ENCODE data around the gene DNM3. TPM values are rescaled to one million over a fixed set of nuclear protein-coding genes. Genes with fewer than 3 reads are reported as not detected.

The DNM3 gene
- total RNA-seq, 1 experiment from 2014 or later, result 0.71 TPM

DNA sequence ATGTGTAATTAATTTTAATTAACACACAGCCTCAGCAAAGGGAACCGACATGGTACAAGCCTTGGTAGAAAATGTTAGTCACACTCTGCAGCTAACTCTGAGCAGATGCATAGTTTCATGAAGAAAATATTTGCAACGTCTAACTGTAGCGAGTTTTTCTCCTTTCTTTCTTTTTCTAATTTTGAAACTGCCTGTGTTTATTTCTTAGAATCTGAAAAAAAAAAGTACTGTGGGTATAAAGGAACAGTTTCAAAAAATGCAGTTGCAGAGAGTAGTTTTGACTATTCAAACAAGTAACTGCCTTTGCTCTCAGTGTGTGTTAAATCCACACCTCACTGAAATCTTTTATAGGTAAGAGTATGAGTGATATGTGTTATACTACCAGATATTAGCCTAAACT is 429.3 kb downstream of the DNM3 start:
- no peak overlapping the region for H3K4me3 ChIP-seq (ENCODE audit: low read depth, low read length, poor library complexity, severe bottlenecking)
- BruUV-seq (replicated peaks), result no TSS peak
- no peaks in the 10 kb centered on the region for H3K4me1 ChIP-seq (ENCODE audit: insufficient read depth, low read length, poor library complexity, severe bottlenecking)
- H3K27me3 ChIP-seq (replicated peaks; ENCODE audit: insufficient read depth, low read depth, low read length, poor library complexity), result no peaks in the 10 kb centered on the region
- ChIA-PET POLR2A (ENCODE audit: low non-redundant PET) (no interaction called here), CTCF (interaction anchor here (0.6 kb wide), 1 partner anchor 584 kb away, joined by 4 read pairs; no protein-coding TSS in a partner anchor)
- H3K36me3 ChIP-seq (ENCODE audit: insufficient read depth, low read length, poor library complexity, severe bottlenecking), result no peaks in the 10 kb centered on the region
- intact Hi-C loops (cut with micrococcal nuclease; ENCODE audit: unreplicated experiment), result no loop called here
- no peak for DNase-seq (ENCODE audit: low spot score)
- H3K27ac ChIP-seq (ENCODE audit: low read depth, low read length, poor library complexity, severe bottlenecking), result no peak overlapping the region
- H3K9me3 ChIP-seq (ENCODE audit: low read depth, low read length, poor library complexity, severe bottlenecking), result no peaks in the 10 kb centered on the region
- TF ChIP-seq EZH2 (IDR thresholded peaks at IDR 0.05; ENCODE audit: borderline replicate concordance, low read depth, low read length, poor library complexity, severe bottlenecking) (no peak), CTCF (conservative IDR thresholded peaks at IDR 0.05; ENCODE audit: low read depth, low read length) (no peak)

- ChIA-PET CTCF (no interaction called here), POLR2A (ENCODE audit: low non-redundant PET) (no interaction called here)
- intact Hi-C loops (cut with micrococcal nuclease; ENCODE audit: unreplicated experiment), result no loop called here
- TF ChIP-seq CTCF (conservative IDR thresholded peaks at IDR 0.05; ENCODE audit: low read depth, low read length) (no peak), EZH2 (IDR thresholded peaks at IDR 0.05; ENCODE audit: borderline replicate concordance, low read depth, low read length, poor library complexity, severe bottlenecking) (no peak)
- no peak overlapping the region for H3K4me3 ChIP-seq (ENCODE audit: low read depth, low read length, poor library complexity, severe bottlenecking)
- H3K27me3 ChIP-seq (replicated peaks; ENCODE audit: insufficient read depth, low read depth, low read length, poor library complexity), result no peaks in the 10 kb centered on the region
- BruUV-seq (replicated peaks), result no TSS peak
- no peaks in the 10 kb centered on the region for H3K9me3 ChIP-seq (ENCODE audit: low read depth, low read length, poor library complexity, severe bottlenecking)
- H3K27ac ChIP-seq (ENCODE audit: low read depth, low read length, poor library complexity, severe bottlenecking), result no peak overlapping the region
- no peaks in the 10 kb centered on the region for H3K4me1 ChIP-seq (ENCODE audit: insufficient read depth, low read length, poor library complexity, severe bottlenecking)
- no peaks in the 10 kb centered on the region for H3K36me3 ChIP-seq (ENCODE audit: insufficient read depth, low read length, poor library complexity, severe bottlenecking)
- no peak for DNase-seq (ENCODE audit: low spot score)
Observed at GRCh38 chr1:172272087-172272486, 430.8 kb downstream of the DNM3 start.

GRCh38 chr1:172273647-172274396 is 432.5 kb downstream of the DNM3 start:
- ChIA-PET POLR2A (ENCODE audit: low non-redundant PET) (no interaction called here), CTCF (no interaction called here)
- Histone ChIP-seq H3K36me3 (ENCODE audit: insufficient read depth, low read length, poor library complexity, severe bottlenecking) (no peaks in the 10 kb centered on the region), H3K9me3 (ENCODE audit: low read depth, low read length, poor library complexity, severe bottlenecking) (no peaks in the 10 kb centered on the region), H3K4me3 (ENCODE audit: low read depth, low read length, poor library complexity, severe bottlenecking) (no peak overlapping the region), H3K27ac (ENCODE audit: low read depth, low read length, poor library complexity, severe bottlenecking) (no peak overlapping the region), H3K4me1 (ENCODE audit: insufficient read depth, low read length, poor library complexity, severe bottlenecking) (no peaks in the 10 kb centered on the region), H3K27me3 (replicated peaks; ENCODE audit: insufficient read depth, low read depth, low read length, poor library complexity) (no peaks in the 10 kb centered on the region)
- BruUV-seq (replicated peaks), result no TSS peak
- DNase-seq (ENCODE audit: low spot score), result no peak
- TF ChIP-seq CTCF (conservative IDR thresholded peaks at IDR 0.05; ENCODE audit: low read depth, low read length), result no peak
- no peak for TF ChIP-seq EZH2 (IDR thresholded peaks at IDR 0.05; ENCODE audit: borderline replicate concordance, low read depth, low read length, poor library complexity, severe bottlenecking)
- intact Hi-C loops (cut with micrococcal nuclease; ENCODE audit: unreplicated experiment), result no loop called here

All from A673 (cell line).